ENCODE measurements around the gene ERICH3. TPM values are rescaled to one million over a fixed set of nuclear protein-coding genes. Genes with fewer than 3 reads are reported as not detected.

The ERICH3 gene, protein sequence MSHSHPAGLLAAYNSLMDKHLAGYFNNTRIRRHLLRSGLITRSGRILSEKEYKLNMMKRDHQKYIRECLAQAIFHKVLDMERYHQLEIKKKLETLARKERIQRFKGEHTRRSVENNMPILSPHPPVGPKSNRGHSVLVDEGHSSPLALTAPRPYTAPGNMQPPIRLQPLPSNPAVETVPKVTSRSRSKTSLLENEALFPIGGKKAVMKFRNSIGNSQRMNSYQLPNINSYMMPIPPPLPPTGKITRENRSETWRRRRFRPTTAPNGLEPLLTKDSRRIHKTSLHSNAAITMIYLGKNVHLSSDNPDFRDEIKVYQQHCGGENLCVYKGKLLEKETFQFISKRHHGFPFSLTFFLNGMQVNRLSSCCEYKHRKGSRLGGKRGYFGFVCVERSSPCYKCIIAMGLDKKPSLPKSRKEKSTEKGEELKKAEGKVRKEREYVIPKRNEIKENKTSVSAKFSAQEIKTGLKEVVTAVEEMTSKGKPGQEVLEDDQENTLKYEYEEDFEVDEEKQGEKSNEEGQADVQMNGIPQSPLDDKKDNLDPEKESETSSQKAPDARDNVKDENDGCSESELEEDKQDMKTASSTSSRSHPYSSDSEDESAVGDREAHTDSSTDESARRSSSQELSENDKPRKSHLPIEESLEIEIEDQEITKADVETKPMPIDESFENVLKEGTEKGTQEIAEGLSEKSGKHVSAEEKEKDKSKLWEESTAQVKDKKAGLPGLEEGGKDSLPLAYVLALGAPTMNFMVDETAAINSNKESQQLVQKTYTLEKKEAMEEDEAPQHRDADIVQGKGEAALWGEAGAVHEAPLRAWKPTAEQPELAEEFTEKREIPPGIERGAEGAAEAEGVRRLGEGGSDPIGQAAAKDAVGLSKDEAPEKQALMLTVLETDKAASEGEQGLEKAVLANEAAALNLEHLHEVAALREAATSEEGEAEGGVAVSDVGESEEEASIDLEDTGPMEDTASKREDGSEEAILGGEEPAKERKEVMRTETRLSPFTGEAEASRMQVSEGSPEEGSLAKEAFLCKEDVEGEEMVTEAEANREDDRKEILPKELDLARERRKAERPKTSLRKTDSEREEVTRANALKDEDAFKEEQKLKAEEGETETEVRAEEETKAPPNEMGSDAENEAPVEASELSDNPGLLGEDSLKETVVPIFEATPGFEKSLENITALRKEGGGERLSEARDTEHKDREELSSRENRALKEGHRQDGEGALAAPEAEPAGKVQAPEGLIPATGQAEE (N-terminal part only)
- not detected in 2 replicates for total RNA-seq (2014; rRNA removed; shearing (Covaris generic))

GRCh38 chr1:74673351-74674111 is at the start of gene ERICH3:
ERICH3 (minus strand) TSS chr1:74673792; CDS start chr1:74673519, 273 bp downstream.

Other genes starting within 250 kb of the ERICH3 start
- 0.08 TPM in 1 of 2 replicates, not detected in the other for gene LRRC53, start 161.2 kb downstream of the ERICH3 start, total RNA-seq (2014; rRNA removed; shearing (Covaris generic))
- gene CRYZ, start 59.3 kb upstream of the ERICH3 start, total RNA-seq (2014; rRNA removed; shearing (Covaris generic)): 18.3 and 22.3 TPM in 2 replicates
- 19.0 and 25.0 TPM in 2 replicates for gene TYW3, start 59.4 kb upstream of the ERICH3 start, total RNA-seq (2014; rRNA removed; shearing (Covaris generic))

All from A375 (cell line).